ENCODE results near the gene MUC5AC.
A peak's percentile ranks its signal among the peaks of the same experiment; 100 is the strongest.
"Not testable (repeated sequence)": the region's sequence is repeated elsewhere in the genome, so short reads cannot be mapped to it uniquely, and the experiment has no call there.

Gene MUC5AC

GRCh38 chr11:1150769-1151365, 6.9 kb upstream of the MUC5AC start:
- H3K27me3 Mint-ChIP-seq, result peaks cover 13% of the 10 kb centered on the region
- H3K9me3 Mint-ChIP-seq, result no peaks in the 10 kb centered on the region
- no peak overlapping the region for H3K27ac Mint-ChIP-seq
- no peak for DNase-seq
- peaks cover 7% of the 10 kb centered on the region for H3K4me1 Mint-ChIP-seq (ENCODE audit: low read depth)
- H3K36me3 Mint-ChIP-seq (ENCODE audit: low read depth), result no peaks in the 10 kb centered on the region
- H3K4me3 Mint-ChIP-seq, result no peak overlapping the region

GRCh38 chr11:1151366-1152315, 6.1 kb upstream of the MUC5AC start:
- peaks cover 9% of the 10 kb centered on the region for H3K27me3 Mint-ChIP-seq
- no peaks in the 10 kb centered on the region for H3K9me3 Mint-ChIP-seq
- H3K36me3 Mint-ChIP-seq (ENCODE audit: low read depth), result no peaks in the 10 kb centered on the region
- peak; percentile 23 for DNase-seq
- H3K27ac Mint-ChIP-seq, result no peak overlapping the region
- H3K4me1 Mint-ChIP-seq (ENCODE audit: low read depth), result peaks cover 7% of the 10 kb centered on the region
- no peak overlapping the region for H3K4me3 Mint-ChIP-seq

GRCh38 chr11:1152316-1153104, 5.2 kb upstream of the MUC5AC start:
- no peak overlapping the region for H3K4me3 Mint-ChIP-seq
- H3K27ac Mint-ChIP-seq, result no peak overlapping the region
- H3K4me1 Mint-ChIP-seq (ENCODE audit: low read depth), result peaks cover 7% of the 10 kb centered on the region
- peaks cover 9% of the 10 kb centered on the region for H3K27me3 Mint-ChIP-seq
- peak; percentile 36 for DNase-seq
- no peaks in the 10 kb centered on the region for H3K9me3 Mint-ChIP-seq
- H3K36me3 Mint-ChIP-seq (ENCODE audit: low read depth), result no peaks in the 10 kb centered on the region

- no peak overlapping the region for H3K27ac Mint-ChIP-seq
- no peaks in the 10 kb centered on the region for H3K9me3 Mint-ChIP-seq
- no peak overlapping the region for H3K4me3 Mint-ChIP-seq
- DNase-seq, result peak; percentile 32
- peaks cover 9% of the 10 kb centered on the region for H3K27me3 Mint-ChIP-seq
- no peaks in the 10 kb centered on the region for H3K36me3 Mint-ChIP-seq (ENCODE audit: low read depth)
- peaks cover 7% of the 10 kb centered on the region for H3K4me1 Mint-ChIP-seq (ENCODE audit: low read depth)
These were observed 4.4 kb upstream of the MUC5AC start for GRCh38 chr11:1153105-1153950.

GRCh38 chr11:1153951-1154493, 3.7 kb upstream of the MUC5AC start:
- no peaks in the 10 kb centered on the region for H3K36me3 Mint-ChIP-seq (ENCODE audit: low read depth)
- H3K4me3 Mint-ChIP-seq, result no peak overlapping the region
- H3K9me3 Mint-ChIP-seq, result no peaks in the 10 kb centered on the region
- peaks cover 9% of the 10 kb centered on the region for H3K27me3 Mint-ChIP-seq
- no peak overlapping the region for H3K27ac Mint-ChIP-seq
- DNase-seq, result peak; percentile 28
- H3K4me1 Mint-ChIP-seq (ENCODE audit: low read depth), result peaks cover 7% of the 10 kb centered on the region

GRCh38 chr11:1154656-1155055, 3.1 kb upstream of the MUC5AC start:
- H3K27me3 Mint-ChIP-seq; DNase-seq; H3K36me3 Mint-ChIP-seq (ENCODE audit: low read depth); H3K4me3 Mint-ChIP-seq; H3K27ac Mint-ChIP-seq; H3K9me3 Mint-ChIP-seq; H3K4me1 Mint-ChIP-seq (ENCODE audit: low read depth): not testable (repeated sequence)

- Mint-ChIP-seq H3K9me3 (no peaks in the 10 kb centered on the region), H3K4me1 (ENCODE audit: low read depth) (peaks cover 7% of the 10 kb centered on the region), H3K27me3 (peaks cover 9% of the 10 kb centered on the region), H3K27ac (no peak overlapping the region), H3K4me3 (no peak overlapping the region), H3K36me3 (ENCODE audit: low read depth) (no peaks in the 10 kb centered on the region)
- no peak for DNase-seq
These were observed 2.5 kb upstream of the MUC5AC start for GRCh38 chr11:1155274-1155693.

- Mint-ChIP-seq H3K27me3 (no peaks in the 10 kb centered on the region), H3K36me3 (ENCODE audit: low read depth) (no peaks in the 10 kb centered on the region), H3K4me1 (ENCODE audit: low read depth) (peaks cover 7% of the 10 kb centered on the region), H3K27ac (no peak overlapping the region), H3K9me3 (no peaks in the 10 kb centered on the region), H3K4me3 (no peak overlapping the region)
- peak; percentile 7 for DNase-seq
These were observed 1.0 kb upstream of the MUC5AC start for GRCh38 chr11:1156506-1157340.

GRCh38 chr11:1157341-1157644, 460 bp upstream of the MUC5AC start:
- H3K27ac Mint-ChIP-seq, result no peak overlapping the region
- no peaks in the 10 kb centered on the region for H3K9me3 Mint-ChIP-seq
- peaks cover 6% of the 10 kb centered on the region for H3K4me1 Mint-ChIP-seq (ENCODE audit: low read depth)
- H3K27me3 Mint-ChIP-seq, result no peaks in the 10 kb centered on the region
- no peak for DNase-seq
- no peaks in the 10 kb centered on the region for H3K36me3 Mint-ChIP-seq (ENCODE audit: low read depth)
- no peak overlapping the region for H3K4me3 Mint-ChIP-seq

GRCh38 chr11:1158681-1159487, 1.1 kb downstream of the MUC5AC start:
- peak; percentile 15 for DNase-seq
- Mint-ChIP-seq H3K27me3 (no peaks in the 10 kb centered on the region), H3K4me3 (no peak overlapping the region), H3K4me1 (ENCODE audit: low read depth) (no peaks in the 10 kb centered on the region), H3K9me3 (no peaks in the 10 kb centered on the region), H3K27ac (no peak overlapping the region), H3K36me3 (ENCODE audit: low read depth) (no peaks in the 10 kb centered on the region)

- H3K27ac Mint-ChIP-seq; H3K4me3 Mint-ChIP-seq; H3K9me3 Mint-ChIP-seq; H3K4me1 Mint-ChIP-seq (ENCODE audit: low read depth); H3K27me3 Mint-ChIP-seq; H3K36me3 Mint-ChIP-seq (ENCODE audit: low read depth): not testable (repeated sequence)
- peak; percentile 14 for DNase-seq
These were observed 1.9 kb downstream of the MUC5AC start for GRCh38 chr11:1159488-1160220.

Data from activated T-cell treated with anti-CD3 and anti-CD28 coated beads, Interleukin-2, amount 50 U/mL, for 24 hours (primary cell).